HG03025 (cell line): Measurements from ENCODE around the gene APOC4.
"Not testable (repeated sequence)": the region's sequence is repeated elsewhere in the genome, so short reads cannot be mapped to it uniquely, and the experiment has no call there.

Source experiments
- ATAC-seq: cut with Tn5 transposase; IDR thresholded peaks from one replicate; pipeline ENCODE4 v1.9.1; 2021; ENCODE audit warnings: mild to moderate bottlenecking, moderate library complexity; ENCODE audit not compliant: unreplicated experiment, low FRiP score

Gene APOC4, protein sequence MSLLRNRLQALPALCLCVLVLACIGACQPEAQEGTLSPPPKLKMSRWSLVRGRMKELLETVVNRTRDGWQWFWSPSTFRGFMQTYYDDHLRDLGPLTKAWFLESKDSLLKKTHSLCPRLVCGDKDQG

DNA sequence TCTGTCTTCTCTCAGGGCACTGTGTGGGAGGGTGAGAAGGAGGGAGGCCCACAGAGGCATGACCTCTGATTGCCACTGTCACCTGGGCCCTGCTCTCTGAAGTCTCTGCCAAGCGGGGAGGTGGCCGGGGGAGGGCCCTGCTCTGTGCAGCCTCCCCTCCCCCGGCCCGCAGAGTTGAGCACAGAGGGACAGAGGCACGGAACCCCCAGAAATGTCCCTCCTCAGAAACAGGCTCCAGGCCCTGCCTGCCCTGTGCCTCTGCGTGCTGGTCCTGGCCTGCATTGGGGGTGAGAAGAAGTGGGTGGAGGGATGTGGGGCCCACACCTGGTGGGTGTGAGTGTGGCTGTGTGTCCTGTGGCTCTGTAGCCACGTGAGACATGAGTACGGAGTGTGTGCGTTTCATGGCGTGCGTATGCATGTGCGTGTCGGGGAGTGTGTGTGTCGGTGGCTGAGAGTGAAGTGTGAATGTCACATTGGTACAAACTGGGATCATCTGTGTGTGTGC lies at the start of gene APOC4:
Gene APOC4, plus strand, starts transcription at position 171 of the 505 bp plus-strand sequence. Its CDS starts 41 bp downstream, at position 212.
- ATAC-seq = no peak

DNA sequence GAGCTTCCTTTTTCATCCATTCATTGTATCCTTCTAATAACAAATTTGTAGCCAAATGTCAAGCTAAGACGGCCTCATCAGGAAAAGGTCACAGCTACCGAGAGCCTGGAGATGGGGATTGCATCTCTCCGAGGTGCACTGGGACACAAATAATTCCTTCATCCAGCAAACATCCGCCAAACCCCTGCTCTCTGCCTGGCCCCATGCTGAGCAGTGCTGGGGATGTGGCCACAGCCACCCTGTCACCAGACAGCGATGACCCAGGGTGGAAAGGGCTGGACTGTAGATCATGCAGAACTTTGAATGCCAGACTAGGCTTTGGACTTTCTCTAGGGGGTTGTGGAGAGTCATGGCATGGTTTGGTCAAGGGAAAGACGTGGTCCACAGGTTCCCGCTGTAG lies 49.1 kb upstream of the APOC4 start:
- ATAC-seq = no peak

DNA sequence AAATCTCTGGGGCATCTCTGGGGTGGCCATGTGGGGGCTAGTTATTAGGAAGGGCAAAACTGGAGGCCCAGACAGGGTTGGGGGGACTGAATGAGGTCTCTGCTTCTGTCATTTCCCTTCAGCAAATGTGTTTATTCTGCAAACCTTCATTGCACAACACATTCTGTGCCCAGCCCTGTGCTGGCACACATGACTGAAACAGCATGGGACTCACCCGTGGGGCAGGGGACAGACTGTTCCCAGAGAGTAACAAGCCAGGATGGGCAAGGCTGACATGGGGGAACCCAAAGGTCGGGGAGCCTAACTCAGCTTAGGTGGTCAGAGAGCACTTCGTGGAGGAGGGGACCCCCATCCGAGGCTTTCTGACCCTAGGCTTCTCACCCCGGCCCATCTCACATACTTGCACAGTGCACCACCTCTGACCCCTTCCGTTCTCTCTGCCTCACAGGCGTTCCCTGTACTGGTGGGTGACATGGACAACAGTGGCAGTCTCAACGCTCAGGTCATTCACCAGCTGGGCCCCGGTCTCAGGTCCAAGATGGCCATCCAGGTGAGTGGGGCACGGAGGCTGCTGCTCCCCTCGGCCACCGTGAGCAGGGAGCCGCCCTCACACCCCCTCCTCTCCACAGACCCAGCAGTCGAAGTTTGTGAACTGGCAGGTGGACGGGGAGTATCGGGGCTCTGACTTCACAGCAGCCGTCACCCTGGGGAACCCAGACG lies 48.5 kb upstream of the APOC4 start:
- no peak for ATAC-seq

- no peak for ATAC-seq
These were observed 48.0 kb upstream of the APOC4 start for GRCh38 chr19:44894052-44894400.

GRCh38 chr19:44894946-44895345 lies 47.1 kb upstream of the APOC4 start:
- ATAC-seq = no peak

GRCh38 chr19:44897835-44898234 lies 44.2 kb upstream of the APOC4 start:
- no peak for ATAC-seq

DNA sequence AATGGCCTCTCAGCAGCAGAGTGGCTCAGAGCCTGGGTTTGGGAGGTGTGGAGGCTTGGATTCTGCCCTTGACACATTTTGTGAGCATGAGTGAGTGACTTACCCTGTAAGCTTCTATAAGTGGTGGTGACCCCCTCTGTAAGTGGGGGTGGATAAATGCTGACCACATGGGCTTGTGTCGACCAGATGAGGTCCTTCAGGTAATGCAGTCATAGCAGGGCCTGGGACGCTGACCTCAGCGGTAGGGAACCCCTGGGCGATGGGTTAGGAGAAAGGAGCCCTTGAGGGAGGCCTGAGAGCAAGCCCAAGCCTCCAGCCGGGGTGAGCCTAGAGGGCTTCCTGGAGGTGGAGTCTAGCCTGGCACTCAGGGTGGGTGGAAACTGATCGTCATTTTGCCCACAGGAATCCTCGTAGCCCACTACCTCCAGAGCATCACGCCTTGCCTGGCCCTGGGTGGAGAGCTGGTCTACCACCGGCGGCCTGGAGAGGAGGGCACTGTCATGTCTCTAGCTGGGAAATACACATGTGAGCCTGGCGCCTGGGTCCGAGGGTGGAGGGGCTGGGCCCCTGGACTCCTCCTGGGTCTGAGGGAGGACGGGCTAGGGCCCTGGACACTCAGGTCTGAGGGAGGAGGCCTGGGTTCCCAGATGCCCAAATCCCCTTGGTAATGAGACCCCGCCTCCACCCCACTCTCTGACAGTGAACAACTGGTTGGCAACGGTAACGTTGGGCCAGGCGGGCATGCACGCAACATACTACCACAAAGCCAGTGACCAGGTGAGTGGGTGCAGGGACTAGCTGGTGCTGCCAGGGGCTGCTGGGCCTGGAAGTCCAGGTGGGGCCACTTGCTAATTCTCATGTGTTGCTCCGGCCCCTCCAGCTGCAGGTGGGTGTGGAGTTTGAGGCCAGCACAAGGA lies 41.5 kb upstream of the APOC4 start:
- ATAC-seq = no peak

GRCh38 chr19:44903216-44903601 lies 38.8 kb upstream of the APOC4 start:
- no peak for ATAC-seq

DNA sequence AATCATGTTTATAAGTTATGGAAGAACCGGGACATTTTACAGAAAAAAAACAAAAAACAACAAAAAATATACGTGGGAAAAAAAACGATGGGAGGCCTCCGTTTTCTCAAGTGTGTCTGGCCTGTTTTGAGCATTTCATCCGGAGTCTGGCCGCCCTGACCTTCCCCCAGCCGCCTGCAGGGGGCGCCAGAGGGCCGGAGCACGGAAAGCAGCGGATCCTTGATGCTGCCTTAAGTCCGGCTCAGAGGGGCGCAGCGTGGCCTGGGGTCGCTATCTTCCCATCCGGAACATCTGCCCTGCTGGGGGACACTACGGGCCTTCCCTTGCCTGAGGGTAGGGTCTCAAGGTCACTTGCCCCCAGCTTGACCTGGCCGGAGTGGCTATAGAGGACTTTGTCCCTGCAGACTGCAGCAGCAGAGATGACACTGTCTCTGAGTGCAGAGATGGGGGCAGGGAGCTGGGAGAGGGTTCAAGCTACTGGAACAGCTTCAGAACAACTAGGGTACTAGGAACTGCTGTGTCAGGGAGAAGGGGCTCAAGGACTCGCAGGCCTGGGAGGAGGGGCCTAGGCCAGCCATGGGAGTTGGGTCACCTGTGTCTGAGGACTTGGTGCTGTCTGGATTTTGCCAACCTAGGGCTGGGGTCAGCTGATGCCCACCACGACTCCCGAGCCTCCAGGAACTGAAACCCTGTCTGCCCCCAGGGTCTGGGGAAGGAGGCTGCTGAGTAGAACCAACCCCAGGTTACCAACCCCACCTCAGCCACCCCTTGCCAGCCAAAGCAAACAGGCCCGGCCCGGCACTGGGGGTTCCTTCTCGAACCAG lies 38.2 kb upstream of the APOC4 start:
- ATAC-seq = no peak

DNA sequence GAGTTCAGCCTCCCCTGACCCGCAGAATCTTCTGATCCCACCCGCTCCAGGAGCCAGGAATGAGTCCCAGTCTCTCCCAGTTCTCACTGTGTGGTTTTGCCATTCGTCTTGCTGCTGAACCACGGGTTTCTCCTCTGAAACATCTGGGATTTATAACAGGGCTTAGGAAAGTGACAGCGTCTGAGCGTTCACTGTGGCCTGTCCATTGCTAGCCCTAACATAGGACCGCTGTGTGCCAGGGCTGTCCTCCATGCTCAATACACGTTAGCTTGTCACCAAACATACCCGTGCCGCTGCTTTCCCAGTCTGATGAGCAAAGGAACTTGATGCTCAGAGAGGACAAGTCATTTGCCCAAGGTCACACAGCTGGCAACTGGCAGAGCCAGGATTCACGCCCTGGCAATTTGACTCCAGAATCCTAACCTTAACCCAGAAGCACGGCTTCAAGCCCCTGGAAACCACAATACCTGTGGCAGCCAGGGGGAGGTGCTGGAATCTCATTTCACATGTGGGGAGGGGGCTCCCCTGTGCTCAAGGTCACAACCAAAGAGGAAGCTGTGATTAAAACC lies 37.5 kb upstream of the APOC4 start:
- no peak for ATAC-seq

DNA sequence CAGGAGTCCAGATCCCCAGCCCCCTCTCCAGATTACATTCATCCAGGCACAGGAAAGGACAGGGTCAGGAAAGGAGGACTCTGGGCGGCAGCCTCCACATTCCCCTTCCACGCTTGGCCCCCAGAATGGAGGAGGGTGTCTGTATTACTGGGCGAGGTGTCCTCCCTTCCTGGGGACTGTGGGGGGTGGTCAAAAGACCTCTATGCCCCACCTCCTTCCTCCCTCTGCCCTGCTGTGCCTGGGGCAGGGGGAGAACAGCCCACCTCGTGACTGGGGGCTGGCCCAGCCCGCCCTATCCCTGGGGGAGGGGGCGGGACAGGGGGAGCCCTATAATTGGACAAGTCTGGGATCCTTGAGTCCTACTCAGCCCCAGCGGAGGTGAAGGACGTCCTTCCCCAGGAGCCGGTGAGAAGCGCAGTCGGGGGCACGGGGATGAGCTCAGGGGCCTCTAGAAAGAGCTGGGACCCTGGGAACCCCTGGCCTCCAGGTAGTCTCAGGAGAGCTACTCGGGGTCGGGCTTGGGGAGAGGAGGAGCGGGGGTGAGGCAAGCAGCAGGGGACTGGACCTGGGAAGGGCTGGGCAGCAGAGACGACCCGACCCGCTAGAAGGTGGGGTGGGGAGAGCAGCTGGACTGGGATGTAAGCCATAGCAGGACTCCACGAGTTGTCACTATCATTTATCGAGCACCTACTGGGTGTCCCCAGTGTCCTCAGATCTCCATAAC lies 36.4 kb upstream of the APOC4 start, which contains the start of gene APOE:
Gene APOE, plus strand, starts transcription at position 360 of the 724 bp plus-strand sequence. CDS start 829 bp downstream, outside the sequence.
- no peak for ATAC-seq

- no peak for ATAC-seq
These were observed 34.4 kb upstream of the APOC4 start for GRCh38 chr19:44907613-44908012.

GRCh38 chr19:44908074-44908835 lies 33.8 kb upstream of the APOC4 start:
- ATAC-seq = no peak

DNA sequence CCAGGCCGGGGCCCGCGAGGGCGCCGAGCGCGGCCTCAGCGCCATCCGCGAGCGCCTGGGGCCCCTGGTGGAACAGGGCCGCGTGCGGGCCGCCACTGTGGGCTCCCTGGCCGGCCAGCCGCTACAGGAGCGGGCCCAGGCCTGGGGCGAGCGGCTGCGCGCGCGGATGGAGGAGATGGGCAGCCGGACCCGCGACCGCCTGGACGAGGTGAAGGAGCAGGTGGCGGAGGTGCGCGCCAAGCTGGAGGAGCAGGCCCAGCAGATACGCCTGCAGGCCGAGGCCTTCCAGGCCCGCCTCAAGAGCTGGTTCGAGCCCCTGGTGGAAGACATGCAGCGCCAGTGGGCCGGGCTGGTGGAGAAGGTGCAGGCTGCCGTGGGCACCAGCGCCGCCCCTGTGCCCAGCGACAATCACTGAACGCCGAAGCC lies 33.2 kb upstream of the APOC4 start:
- no peak for ATAC-seq

GRCh38 chr19:44909775-44910174 lies 32.3 kb upstream of the APOC4 start:
- ATAC-seq = no peak

- not testable (repeated sequence) for ATAC-seq
These were observed 30.1 kb upstream of the APOC4 start for GRCh38 chr19:44911896-44912295.

DNA sequence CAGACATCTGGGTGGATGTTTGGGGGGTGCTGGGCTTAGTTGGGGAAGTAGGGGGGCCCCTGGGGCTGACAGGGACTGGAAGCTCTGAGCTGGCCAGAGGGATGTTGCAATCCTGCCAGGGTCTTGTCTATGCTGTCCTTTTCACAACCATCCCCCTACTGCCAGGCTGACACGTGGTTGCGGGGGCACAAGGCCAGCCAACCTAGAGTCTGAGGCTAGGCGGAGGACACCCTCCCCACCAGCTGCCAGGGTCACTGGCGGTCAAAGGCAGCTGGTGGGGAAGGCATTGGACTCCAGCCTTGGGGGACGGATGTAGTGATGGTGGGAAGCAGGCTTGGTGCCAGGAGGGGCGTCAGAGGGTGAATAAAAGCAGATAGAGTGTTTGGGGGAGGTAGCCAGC lies 29.2 kb upstream of the APOC4 start:
- ATAC-seq = no peak
